GM10266 (cell line): Measurements from ENCODE around the gene BASP1.

ENCODE experiments used
- DNase-seq: peaks from one replicate; pipeline ENCODE4 v3.0.0; 2012; ENCODE audit errors: extremely low spot score
- TF ChIP-seq, protein P1 (sequence below): IDR thresholded peaks from 2 replicates; pipeline ENCODE4 v1.5.1; 2012; ENCODE audit warnings: mild to moderate bottlenecking, low read depth; ENCODE audit not compliant: control insufficient read depth, insufficient read depth; ENCODE audit errors: missing control alignments

Gene BASP1

DNA sequence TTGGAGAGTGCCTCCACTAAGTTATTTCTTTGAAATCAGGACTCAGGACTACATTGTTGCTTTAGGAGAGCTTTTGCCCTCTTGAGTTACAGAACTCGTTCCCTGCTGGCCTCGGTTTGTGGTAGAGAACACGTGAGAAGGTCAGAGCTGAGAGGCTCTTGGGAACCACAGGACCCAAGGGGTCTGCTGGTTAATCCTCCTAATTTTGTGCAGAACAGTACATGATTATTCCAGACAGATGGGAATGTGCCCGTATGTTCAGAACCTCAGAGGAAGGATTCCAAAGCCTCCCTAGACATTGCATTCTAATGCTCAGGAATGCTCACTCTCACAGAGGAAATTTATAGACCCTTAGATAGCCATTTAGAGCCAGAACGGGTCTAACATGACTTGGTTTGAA, 25.2 kb upstream of the BASP1 start:
- TF ChIP-seq, protein P1, sequence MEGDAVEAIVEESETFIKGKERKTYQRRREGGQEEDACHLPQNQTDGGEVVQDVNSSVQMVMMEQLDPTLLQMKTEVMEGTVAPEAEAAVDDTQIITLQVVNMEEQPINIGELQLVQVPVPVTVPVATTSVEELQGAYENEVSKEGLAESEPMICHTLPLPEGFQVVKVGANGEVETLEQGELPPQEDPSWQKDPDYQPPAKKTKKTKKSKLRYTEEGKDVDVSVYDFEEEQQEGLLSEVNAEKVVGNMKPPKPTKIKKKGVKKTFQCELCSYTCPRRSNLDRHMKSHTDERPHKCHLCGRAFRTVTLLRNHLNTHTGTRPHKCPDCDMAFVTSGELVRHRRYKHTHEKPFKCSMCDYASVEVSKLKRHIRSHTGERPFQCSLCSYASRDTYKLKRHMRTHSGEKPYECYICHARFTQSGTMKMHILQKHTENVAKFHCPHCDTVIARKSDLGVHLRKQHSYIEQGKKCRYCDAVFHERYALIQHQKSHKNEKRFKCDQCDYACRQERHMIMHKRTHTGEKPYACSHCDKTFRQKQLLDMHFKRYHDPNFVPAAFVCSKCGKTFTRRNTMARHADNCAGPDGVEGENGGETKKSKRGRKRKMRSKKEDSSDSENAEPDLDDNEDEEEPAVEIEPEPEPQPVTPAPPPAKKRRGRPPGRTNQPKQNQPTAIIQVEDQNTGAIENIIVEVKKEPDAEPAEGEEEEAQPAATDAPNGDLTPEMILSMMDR, result no peak
- DNase-seq, result no peak

DNA sequence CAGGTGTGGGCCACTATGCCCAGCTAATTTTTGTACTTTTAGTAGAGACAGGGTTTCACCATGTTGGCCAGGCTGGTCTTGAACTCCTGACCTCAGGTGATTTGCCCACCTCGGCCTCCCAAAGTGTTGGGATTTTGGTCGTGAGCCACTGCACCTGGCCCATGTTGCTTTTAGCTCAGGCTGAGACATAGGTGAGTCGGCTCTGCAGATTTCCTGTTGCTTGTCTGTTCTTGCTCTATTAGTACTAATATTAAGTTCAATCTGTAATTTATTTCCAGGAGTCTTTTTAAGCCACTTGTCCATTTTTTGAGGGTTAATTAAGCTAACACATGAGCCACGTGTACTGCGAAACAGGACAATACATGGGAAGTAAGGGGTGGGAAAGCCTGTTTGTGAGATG, 21.4 kb upstream of the BASP1 start:
- TF ChIP-seq, protein P1, result no peak
- no peak for DNase-seq

DNA sequence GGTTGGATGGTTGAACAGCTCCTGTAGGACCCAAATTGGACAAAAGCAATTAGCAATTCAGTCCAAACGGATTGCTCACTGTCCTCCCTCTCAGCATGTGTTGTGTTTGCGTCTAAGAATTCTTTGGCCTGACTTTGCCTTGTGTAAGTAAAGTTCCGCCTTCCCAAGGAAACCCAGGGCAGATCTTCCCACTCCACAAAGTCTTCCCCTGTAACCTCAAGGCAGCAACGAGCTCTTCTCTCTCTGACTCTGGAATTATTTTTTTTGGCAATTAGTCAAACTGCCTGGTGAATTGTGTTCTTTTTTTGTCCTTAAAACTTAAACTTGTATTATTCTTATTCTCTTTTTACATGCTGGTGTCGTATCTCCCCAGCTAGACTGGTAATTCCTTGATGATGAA, 20.7 kb upstream of the BASP1 start:
- no peak for DNase-seq
- TF ChIP-seq, protein P1, result no peak

DNA sequence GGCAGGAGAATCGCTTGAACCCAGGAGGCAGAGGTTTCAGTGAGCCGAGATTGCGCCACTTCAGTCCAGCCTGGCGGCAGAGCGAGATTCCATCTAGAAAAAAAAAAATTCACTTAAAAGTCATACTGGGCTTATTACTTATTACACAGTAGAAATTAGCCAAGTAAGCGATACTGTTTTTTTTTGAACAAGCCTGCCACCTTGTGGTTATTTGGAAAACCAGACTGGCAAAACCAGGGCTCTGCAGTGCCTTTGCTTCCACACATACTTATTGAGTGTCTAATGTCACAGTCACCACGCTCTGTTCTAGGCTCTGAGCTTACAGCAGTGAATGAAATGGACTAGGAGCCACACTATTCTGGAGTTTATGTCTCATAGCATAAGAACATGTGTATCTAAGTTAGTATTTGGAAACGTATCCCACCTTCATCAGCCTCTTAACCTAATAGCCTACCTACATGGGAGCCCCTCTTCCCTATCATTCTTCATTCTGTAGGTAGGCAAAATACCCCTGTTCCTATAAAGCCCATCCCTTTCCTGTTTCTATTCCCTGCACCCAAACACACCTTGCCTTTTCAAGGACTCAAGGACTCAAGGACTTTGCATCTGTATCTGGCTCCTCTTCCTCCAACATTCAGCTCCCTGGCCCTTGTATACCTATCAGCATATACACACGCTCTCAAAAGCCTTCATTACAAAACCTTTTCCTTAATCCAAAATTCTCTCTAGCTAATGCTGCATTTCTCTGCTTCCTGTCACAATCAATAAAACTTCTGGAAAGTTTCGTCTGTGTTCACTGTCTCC, 13.9 kb upstream of the BASP1 start:
- peak; percentile 45 for DNase-seq
- TF ChIP-seq, protein P1, result peak; percentile 64

DNA sequence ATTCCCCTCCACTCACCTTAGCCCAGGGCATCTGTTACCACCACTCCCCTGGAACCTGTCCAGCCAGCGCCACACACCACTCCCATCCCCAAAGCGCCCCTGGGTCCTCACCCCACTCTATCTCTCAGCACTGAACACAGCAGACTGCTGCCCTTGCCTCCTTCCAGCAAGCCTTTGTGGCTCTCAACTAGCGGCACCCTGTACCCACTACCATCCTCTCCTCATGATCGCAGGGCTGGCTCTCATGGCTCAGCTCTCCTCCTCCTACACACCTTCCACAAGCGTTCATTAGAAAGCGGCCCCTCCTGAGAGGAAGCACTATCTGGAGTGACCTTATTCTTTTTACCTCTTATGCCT, 13.3 kb upstream of the BASP1 start:
- TF ChIP-seq, protein P1, result no peak
- no peak for DNase-seq

DNA sequence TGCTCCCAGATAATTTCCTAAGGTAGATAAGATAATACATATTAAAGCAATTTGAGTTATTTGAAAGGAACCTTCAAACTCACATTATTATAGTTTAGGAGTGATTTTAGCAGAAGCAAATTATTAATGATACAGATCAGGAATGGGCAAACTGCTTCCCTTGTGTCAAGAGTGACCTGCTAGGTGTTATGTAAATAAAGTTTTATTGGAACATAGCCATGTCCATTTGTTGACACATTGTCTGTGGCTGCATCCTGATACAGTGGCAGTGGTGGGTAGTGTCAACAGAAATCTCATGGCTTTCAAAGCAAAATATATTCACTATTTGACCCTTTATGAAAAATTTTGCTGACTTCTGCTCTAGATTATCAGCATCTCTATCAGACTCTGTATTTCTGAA, 11.4 kb upstream of the BASP1 start:
- TF ChIP-seq, protein P1, result no peak

DNA sequence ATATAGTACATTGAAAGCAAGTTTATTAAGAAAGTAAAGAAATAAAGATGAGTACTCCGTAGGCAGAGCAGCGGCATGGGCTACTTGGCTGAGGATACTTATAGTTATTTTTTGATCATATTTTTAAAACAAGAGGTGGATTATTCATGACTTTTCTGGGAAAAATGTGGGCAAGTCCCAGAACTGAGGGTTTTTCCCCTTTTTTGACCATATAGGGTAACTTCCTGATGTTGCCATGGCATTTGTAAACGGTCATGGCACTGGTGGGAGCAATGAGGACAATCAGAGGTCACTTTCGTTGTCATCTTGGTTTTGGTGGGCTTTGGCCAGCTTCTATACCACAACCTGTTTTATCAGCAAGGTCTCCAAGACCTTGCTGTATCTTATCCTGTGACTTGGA, 5.2 kb upstream of the BASP1 start:
- TF ChIP-seq, protein P1, result no peak
- no peak for DNase-seq

More for the DNA sequence above, 11.4 kb upstream of the BASP1 start:
- DNase-seq, result no peak
